ENCODE measurements around the gene CTDNEP1.
"Not testable (repeated sequence)": the region's sequence is repeated elsewhere in the genome, so short reads cannot be mapped to it uniquely, and the experiment has no call there.

CTDNEP1 gene

GRCh38 chr17:7248796-7249195, 2.7 kb downstream of the CTDNEP1 start:
- DNase-seq (ENCODE audit: low read depth in 2 of 2), result no peak

GRCh38 chr17:7246779-7247178, 4.8 kb downstream of the CTDNEP1 start:
- no peak for DNase-seq (ENCODE audit: low read depth in 2 of 2)

- not testable (repeated sequence) for DNase-seq (ENCODE audit: low read depth in 2 of 2)
Observed at GRCh38 chr17:7243838-7244237, 7.7 kb downstream of the CTDNEP1 start.

- DNase-seq (ENCODE audit: low read depth in 2 of 2), result no peak
Observed at GRCh38 chr17:7243453-7243729, 8.1 kb downstream of the CTDNEP1 start.

GRCh38 chr17:7242717-7243452, 8.6 kb downstream of the CTDNEP1 start:
- peak; percentile 81 to 84 for DNase-seq (ENCODE audit: low read depth in 2 of 2)

- peak; percentile 84 to 96 for DNase-seq (ENCODE audit: low read depth in 2 of 2)
Observed at GRCh38 chr17:7241783-7242716, 9.5 kb downstream of the CTDNEP1 start, which contains the start of gene GABARAP. TSS of gene GABARAP (minus strand) at chr17:7242449. CDS start at chr17:7242330, 119 bp downstream.

- DNase-seq (ENCODE audit: low read depth in 2 of 2), result no peak
Observed at GRCh38 chr17:7241090-7241733, 10.3 kb downstream of the CTDNEP1 start.

- DNase-seq (ENCODE audit: low read depth in 2 of 2), result no peak
Observed at GRCh38 chr17:7240375-7240774, 11.2 kb downstream of the CTDNEP1 start.

GRCh38 chr17:7239091-7240027, 12.2 kb downstream of the CTDNEP1 start, which contains the start of gene PHF23:
TSS of gene PHF23 (minus strand) at chr17:7239457. CDS start at chr17:7239279, 178 bp downstream.
- peak; percentile 88 to 96 for DNase-seq (ENCODE audit: low read depth in 2 of 2)

- DNase-seq (ENCODE audit: low read depth in 2 of 2), result no peak
Observed at GRCh38 chr17:7238420-7239090, 13.0 kb downstream of the CTDNEP1 start.

GRCh38 chr17:7237761-7238419, 13.6 kb downstream of the CTDNEP1 start:
- DNase-seq (ENCODE audit: low read depth in 2 of 2), result peak; percentile 69 to 81

- no peak for DNase-seq (ENCODE audit: low read depth in 2 of 2)
Observed at GRCh38 chr17:7237266-7237760, 14.2 kb downstream of the CTDNEP1 start.

- DNase-seq (ENCODE audit: low read depth in 2 of 2), result no peak
Observed at GRCh38 chr17:7236808-7237207, 14.7 kb downstream of the CTDNEP1 start.

- no peak for DNase-seq (ENCODE audit: low read depth in 2 of 2)
Observed at GRCh38 chr17:7235693-7236665, 15.6 kb downstream of the CTDNEP1 start.

- peak; percentile 90 to 92 for DNase-seq (ENCODE audit: low read depth in 2 of 2)
Observed at GRCh38 chr17:7234083-7234951, 17.2 kb downstream of the CTDNEP1 start, which contains the start of gene DVL2. TSS of gene DVL2 (minus strand) at chr17:7234517. CDS start at chr17:7234262, 255 bp downstream.

- DNase-seq (ENCODE audit: low read depth in 2 of 2), result no peak
Observed at GRCh38 chr17:7233701-7234082, 17.8 kb downstream of the CTDNEP1 start.

- no peak for DNase-seq (ENCODE audit: low read depth in 2 of 2)
Observed at GRCh38 chr17:7232114-7232513, 19.4 kb downstream of the CTDNEP1 start.

GRCh38 chr17:7229504-7229903, 22.0 kb downstream of the CTDNEP1 start:
- DNase-seq (ENCODE audit: low read depth in 2 of 2), result no peak

Measured in stimulated activated CD4-positive, alpha-beta T cell treated with anti-CD3 and anti-CD28 coated beads, Interleukin-1b, Interleukin-23, amount 100 ng/mL, for 1 hour (primary cell).